K562 (cell line): ENCODE results near the gene PALM3. TPM values are rescaled to one million over a fixed set of nuclear protein-coding genes. Genes with fewer than 3 reads are reported as not detected.

ENCODE experiments used
- ATAC-seq: fragments of 200-7000 bp; cut with Tn5 transposase; 3 replicates; pipeline ENCODE4 v1.9.1; 2020; ENCODE audit warnings: moderate library complexity
- BruUV-seq: library from RNA; stranded (reverse); fragments of 400-500 nt; replicated peaks from 2 replicates; lab custom pipeline; 2021; lab: Mats Ljungman, UMichigan
- CTCF ChIA-PET: fragments of 300-600 bp; formaldehyde crosslinking; extraction: SDS; loops from one replicate; lab custom pipeline; 2021; ENCODE audit warnings: low intra/inter-chr PET ratio; lab: Yijun Ruan, JAX
- POLR2A ChIA-PET: fragments of 300-600, 350-650 bp; sonication (Branson Sonifier 250); formaldehyde crosslinking; extraction: SDS; loops from one replicate; lab custom pipeline; 2021; ENCODE audit warnings: antibody characterized with exemption, inconsistent platforms; lab: Yijun Ruan, JAX
- DNase-seq, 4 experiments: peaks; one replicate each; pipeline versions ENCODE4 v3.0.0 to v3.0.0-alpha.2; 2011 to 2018; ENCODE audit warnings: low spot score in 3 of 4, mixed read lengths in 3 of 4; ENCODE audit errors: extremely low read depth in 1 of 4
- FAIRE-seq: peaks from 2 replicates; lab custom pipeline; 2011; peaks lifted over from hg19 to GRCh38; lab: Jason Lieb, UNC
- H2AFZ ChIP-seq: 2 replicates; pipeline ENCODE4 v1.6.0; 2011; ENCODE audit warnings: low read depth, low read length, control low read depth, inconsistent platforms
- H3K27ac ChIP-seq: fragments of 200-600 bp; 3 replicates; pipeline ENCODE4 v1.8.0; 2011; ENCODE audit warnings: low read depth, mild to moderate bottlenecking, control low read depth, inconsistent platforms, low read length, moderate library complexity, mixed read lengths; ENCODE audit errors: extremely low read depth
- H3K27me3 ChIP-seq, 2 experiments: fragments of 300-600 bp in 1 of 2; 2 replicates in 1 of 2; 3 replicates in 1 of 2; pipeline versions ENCODE4 v1.6.0 to v1.8.0; 2011; ENCODE audit warnings: inconsistent platforms in 2 of 2, low read length in 2 of 2, mild to moderate bottlenecking in 1 of 2, mixed read lengths in 1 of 2, moderate library complexity in 1 of 2; ENCODE audit not compliant: control insufficient read depth in 2 of 2, insufficient read depth in 2 of 2
- H3K36me3 ChIP-seq: fragments of 300-600 bp; 3 replicates; pipeline ENCODE4 v1.8.0; 2011; ENCODE audit warnings: mild to moderate bottlenecking, low read length, inconsistent platforms; ENCODE audit not compliant: control insufficient read depth, insufficient read depth
- H3K4me1 ChIP-seq, 2 experiments: fragments of 200-600 bp in 1 of 2; replicated peaks in 1 of 2; 2 replicates in 1 of 2; 3 replicates in 1 of 2; pipeline versions ENCODE4 v1.5.1 to v1.8.0; 2011; ENCODE audit warnings: inconsistent platforms in 2 of 2, low read length in 2 of 2, mild to moderate bottlenecking in 1 of 2, mixed read lengths in 1 of 2, moderate library complexity in 1 of 2; ENCODE audit not compliant: control insufficient read depth in 2 of 2, insufficient read depth in 2 of 2
- H3K4me2 ChIP-seq: 2 replicates; pipeline ENCODE4 v1.6.1; 2011; ENCODE audit warnings: low read length, control low read depth, inconsistent platforms, mixed read lengths; ENCODE audit not compliant: insufficient read depth
- H3K4me3 ChIP-seq: fragments of 200-600 bp; sonication (generic), shearing (Covaris generic); 2 replicates; pipeline ENCODE4 v1.5.1; 2016; ENCODE audit warnings: control low read depth, inconsistent platforms
- H3K79me2 ChIP-seq: fragments of 200-600 bp; 3 replicates; pipeline ENCODE4 v1.8.0; 2011; ENCODE audit warnings: low read length, inconsistent platforms; ENCODE audit not compliant: control insufficient read depth, insufficient read depth
- H3K9ac ChIP-seq, 2 experiments: 2 replicates each; pipeline versions ENCODE4 v1.6.0 to v1.6.1; 2011; ENCODE audit warnings: low read depth in 2 of 2, low read length in 2 of 2, control low read depth in 1 of 2, inconsistent platforms in 1 of 2, mild to moderate bottlenecking in 1 of 2, mixed read lengths in 1 of 2; ENCODE audit not compliant: insufficient read depth in 1 of 2
- H3K9me1 ChIP-seq: one replicate; pipeline ENCODE4 v1.6.0; 2011; ENCODE audit warnings: inconsistent platforms, mild to moderate bottlenecking, low read length, moderate library complexity; ENCODE audit not compliant: control insufficient read depth, insufficient read depth
- H3K9me3 ChIP-seq: replicated peaks from 2 replicates; pipeline ENCODE4 v1.5.1; 2011; ENCODE audit warnings: low read depth, low read length, inconsistent platforms; ENCODE audit not compliant: control insufficient read depth, insufficient read depth
- H4K20me1 ChIP-seq: replicated peaks from 2 replicates; pipeline ENCODE4 v1.6.1; 2011; ENCODE audit warnings: low read length, inconsistent platforms, mixed read lengths; ENCODE audit not compliant: control insufficient read depth, insufficient read depth
- CSDE1 ChIP-seq, 2 experiments: fragments of 450-650 bp; IDR thresholded peaks; 2 replicates each; pipeline ENCODE4 v1.6.1; 2016; ENCODE audit warnings: mild to moderate bottlenecking in 1 of 2
- KLF13 ChIP-seq: fragments of 450-650 bp; IDR thresholded peaks from 2 replicates; pipeline ENCODE4 v1.6.1; 2016; ENCODE audit warnings: missing genetic modification characterization, low read depth, mild to moderate bottlenecking, missing compliant biosample characterization, moderate library complexity, borderline replicate concordance
- SRSF7 ChIP-seq: fragments of 200-400 bp; formaldehyde crosslinking; optimal IDR thresholded peaks from 2 replicates; pipeline ENCODE3; 2017; ENCODE audit warnings: mild to moderate bottlenecking, low read depth, low read length
- ZBTB12 ChIP-seq: fragments of 250-450 bp; sonication (Bioruptor Pico); IDR thresholded peaks from 2 replicates; pipeline ENCODE4 v1.4.0; 2020
- ZNF764 ChIP-seq: fragments of 250-450 bp; sonication (Bioruptor Pico); IDR thresholded peaks from 2 replicates; pipeline ENCODE4 v1.4.0; 2020; ENCODE audit warnings: low read depth, mild to moderate bottlenecking, moderate library complexity
- WGBS: fragments of 100-300 bp; shearing (Covaris generic); methylation state at CpG from one replicate; pipeline ENCODE4 v1.1.6; 2016; ENCODE audit warnings: low coverage, mixed read lengths; ENCODE audit not compliant: insufficient coverage; ENCODE audit errors: missing lambda C conversion rate; 5-methylcytosine and 5-hydroxymethylcytosine counted together
- in situ Hi-C: fragments of 300-500 bp; cut with MboI; formaldehyde crosslinking; loops from 4 replicates; pipeline ENCODE4 v1.15.0; 2018; ENCODE audit warnings: inconsistent platforms, mixed read lengths
- intact Hi-C: fragments of 100-400 bp; cut with micrococcal nuclease; formaldehyde crosslinking; loops from 2 replicates; pipeline ENCODE4 v1.14.2; 2022
- polyA plus RNA-seq, 8 experiments: library from polyadenylated mRNA; depleted of rRNA in 4 of 8; stranded (reverse) in 5 of 8; unstranded in 3 of 8; fragments of >200 nt; fragmentation: Nextera tagmentation in 2 of 8; fragmentation: Illumina TruSeq in 1 of 8; extraction: Ambion mirVana in 2 of 8; extraction: Trizol in 1 of 8; gene quantifications; 2 replicates each; pipeline versions ENCODE4 v1.2.1 to v1.2.3, GENCODE V29; 2011 to 2014; ENCODE audit warnings: inconsistent platforms in 1 of 8, missing spikeins in 1 of 8
- total RNA-seq, 7 experiments: library from RNA; depleted of rRNA in 6 of 7; stranded (reverse); fragments of >200 nt in 6 of 7; fragmentation: Illumina TruSeq in 2 of 7; extraction: Trizol in 2 of 7; gene quantifications; 2 replicates each; pipeline versions ENCODE4 v1.2.1 to v1.2.3, GENCODE V29; 2011 to 2021; ENCODE audit warnings: low replicate concordance in 1 of 7
- TF ChIP-seq, protein P1 (sequence below): fragments of 250-450 bp; sonication (Bioruptor Pico); IDR thresholded peaks from 2 replicates; pipeline ENCODE4 v1.4.0; 2020
- TF ChIP-seq, protein P2 (sequence below): fragments of 450-650 bp; IDR thresholded peaks from 2 replicates; pipeline ENCODE4 v1.6.1; 2016; ENCODE audit warnings: borderline replicate concordance
- TF ChIP-seq, protein P3 (sequence below), 2 experiments: fragments of 150-350 bp in 1 of 2; IDR thresholded peaks; 2 replicates each; pipeline ENCODE4 v1.6.1; 2012 to 2016; ENCODE audit warnings: low read depth in 2 of 2, low read length in 2 of 2, mild to moderate bottlenecking in 1 of 2, moderate library complexity in 1 of 2

PALM3 gene
- total and polyA plus RNA-seq, 9 of the 15 experiments (the other 6 are each of a cell fraction or from before 2014, with no cell fraction given), result 0.07 to 9.3 (median 3.3) TPM

DNA sequence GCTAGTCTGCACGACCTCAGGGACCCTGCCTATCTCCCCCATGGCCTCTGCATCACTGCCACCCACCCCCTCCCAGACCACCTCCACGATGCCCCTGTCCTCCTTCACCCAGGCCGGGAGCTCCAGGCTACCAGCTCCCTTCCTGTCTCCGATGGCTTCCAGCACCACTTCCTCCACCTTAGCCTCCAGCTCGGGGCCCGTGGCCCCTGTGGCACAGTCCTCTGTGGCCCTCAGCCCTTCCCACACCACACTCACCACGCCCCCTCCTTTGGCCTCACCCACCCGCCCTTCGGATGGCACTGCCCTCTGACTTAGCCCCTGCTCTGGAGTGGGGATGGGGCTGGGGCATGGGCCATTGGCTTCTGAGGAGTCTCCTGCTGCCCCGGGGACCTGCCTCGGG is 7.2 kb downstream of the PALM3 start:
- Histone ChIP-seq H3K9me1 (no peaks in the 10 kb centered on the region), H3K36me3 (peaks cover 11% of the 10 kb centered on the region; the same call in 1 of the 3 replicates), H3K4me3 (no peak overlapping the region), H2AFZ (no peak overlapping the region), H4K20me1 (no peaks in the 10 kb centered on the region), H3K27ac (no peak overlapping the region), H3K4me2 (no peak overlapping the region), H3K79me2 (no peaks in the 10 kb centered on the region), H3K4me1 (peaks cover 16 to 55% of the 10 kb centered on the region in 2 experiments), H3K27me3 (no peaks in the 10 kb centered on the region), H3K9ac (0 out of 4 replicates have a peak overlapping the region, but pooled peaks of 1 of the 2 experiments have one; percentile 57), H3K9me3 (no peaks in the 10 kb centered on the region)
- in situ Hi-C loops, result loop anchor here (25.0 kb wide), 1 partner anchor 467 kb away; no protein-coding TSS in a partner anchor
- DNase-seq (peak in 3 of 4 experiments; percentile 4 to 6 (median 5)), ATAC-seq (no peak), FAIRE-seq (no peak)
- 25% methylated on average over 6 of the region's 11 CpGs for WGBS
- TF ChIP-seq SRSF7 (no peak), ZNF764 (CRISPR knock-in tag) (no peak), ZBTB12 (no peak), CSDE1 (IDR thresholded peaks at IDR 0.05) (no peak), KLF13 (no peak)
- TF ChIP-seq, protein P1, sequence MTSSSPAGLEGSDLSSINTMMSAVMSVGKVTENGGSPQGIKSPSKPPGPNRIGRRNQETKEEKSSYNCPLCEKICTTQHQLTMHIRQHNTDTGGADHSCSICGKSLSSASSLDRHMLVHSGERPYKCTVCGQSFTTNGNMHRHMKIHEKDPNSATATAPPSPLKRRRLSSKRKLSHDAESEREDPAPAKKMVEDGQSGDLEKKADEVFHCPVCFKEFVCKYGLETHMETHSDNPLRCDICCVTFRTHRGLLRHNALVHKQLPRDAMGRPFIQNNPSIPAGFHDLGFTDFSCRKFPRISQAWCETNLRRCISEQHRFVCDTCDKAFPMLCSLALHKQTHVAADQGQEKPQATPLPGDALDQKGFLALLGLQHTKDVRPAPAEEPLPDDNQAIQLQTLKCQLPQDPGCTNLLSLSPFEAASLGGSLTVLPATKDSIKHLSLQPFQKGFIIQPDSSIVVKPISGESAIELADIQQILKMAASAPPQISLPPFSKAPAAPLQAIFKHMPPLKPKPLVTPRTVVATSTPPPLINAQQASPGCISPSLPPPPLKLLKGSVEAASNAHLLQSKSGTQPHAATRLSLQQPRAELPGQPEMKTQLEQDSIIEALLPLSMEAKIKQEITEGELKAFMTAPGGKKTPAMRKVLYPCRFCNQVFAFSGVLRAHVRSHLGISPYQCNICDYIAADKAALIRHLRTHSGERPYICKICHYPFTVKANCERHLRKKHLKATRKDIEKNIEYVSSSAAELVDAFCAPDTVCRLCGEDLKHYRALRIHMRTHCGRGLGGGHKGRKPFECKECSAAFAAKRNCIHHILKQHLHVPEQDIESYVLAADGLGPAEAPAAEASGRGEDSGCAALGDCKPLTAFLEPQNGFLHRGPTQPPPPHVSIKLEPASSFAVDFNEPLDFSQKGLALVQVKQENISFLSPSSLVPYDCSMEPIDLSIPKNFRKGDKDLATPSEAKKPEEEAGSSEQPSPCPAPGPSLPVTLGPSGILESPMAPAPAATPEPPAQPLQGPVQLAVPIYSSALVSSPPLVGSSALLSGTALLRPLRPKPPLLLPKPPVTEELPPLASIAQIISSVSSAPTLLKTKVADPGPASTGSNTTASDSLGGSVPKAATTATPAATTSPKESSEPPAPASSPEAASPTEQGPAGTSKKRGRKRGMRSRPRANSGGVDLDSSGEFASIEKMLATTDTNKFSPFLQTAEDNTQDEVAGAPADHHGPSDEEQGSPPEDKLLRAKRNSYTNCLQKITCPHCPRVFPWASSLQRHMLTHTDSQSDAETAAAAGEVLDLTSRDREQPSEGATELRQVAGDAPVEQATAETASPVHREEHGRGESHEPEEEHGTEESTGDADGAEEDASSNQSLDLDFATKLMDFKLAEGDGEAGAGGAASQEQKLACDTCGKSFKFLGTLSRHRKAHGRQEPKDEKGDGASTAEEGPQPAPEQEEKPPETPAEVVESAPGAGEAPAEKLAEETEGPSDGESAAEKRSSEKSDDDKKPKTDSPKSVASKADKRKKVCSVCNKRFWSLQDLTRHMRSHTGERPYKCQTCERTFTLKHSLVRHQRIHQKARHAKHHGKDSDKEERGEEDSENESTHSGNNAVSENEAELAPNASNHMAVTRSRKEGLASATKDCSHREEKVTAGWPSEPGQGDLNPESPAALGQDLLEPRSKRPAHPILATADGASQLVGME (CRISPR knock-in tag), result no peak
- TF ChIP-seq, protein P2, sequence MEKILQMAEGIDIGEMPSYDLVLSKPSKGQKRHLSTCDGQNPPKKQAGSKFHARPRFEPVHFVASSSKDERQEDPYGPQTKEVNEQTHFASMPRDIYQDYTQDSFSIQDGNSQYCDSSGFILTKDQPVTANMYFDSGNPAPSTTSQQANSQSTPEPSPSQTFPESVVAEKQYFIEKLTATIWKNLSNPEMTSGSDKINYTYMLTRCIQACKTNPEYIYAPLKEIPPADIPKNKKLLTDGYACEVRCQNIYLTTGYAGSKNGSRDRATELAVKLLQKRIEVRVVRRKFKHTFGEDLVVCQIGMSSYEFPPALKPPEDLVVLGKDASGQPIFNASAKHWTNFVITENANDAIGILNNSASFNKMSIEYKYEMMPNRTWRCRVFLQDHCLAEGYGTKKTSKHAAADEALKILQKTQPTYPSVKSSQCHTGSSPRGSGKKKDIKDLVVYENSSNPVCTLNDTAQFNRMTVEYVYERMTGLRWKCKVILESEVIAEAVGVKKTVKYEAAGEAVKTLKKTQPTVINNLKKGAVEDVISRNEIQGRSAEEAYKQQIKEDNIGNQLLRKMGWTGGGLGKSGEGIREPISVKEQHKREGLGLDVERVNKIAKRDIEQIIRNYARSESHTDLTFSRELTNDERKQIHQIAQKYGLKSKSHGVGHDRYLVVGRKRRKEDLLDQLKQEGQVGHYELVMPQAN, result no peak
- TF ChIP-seq, protein P3, sequence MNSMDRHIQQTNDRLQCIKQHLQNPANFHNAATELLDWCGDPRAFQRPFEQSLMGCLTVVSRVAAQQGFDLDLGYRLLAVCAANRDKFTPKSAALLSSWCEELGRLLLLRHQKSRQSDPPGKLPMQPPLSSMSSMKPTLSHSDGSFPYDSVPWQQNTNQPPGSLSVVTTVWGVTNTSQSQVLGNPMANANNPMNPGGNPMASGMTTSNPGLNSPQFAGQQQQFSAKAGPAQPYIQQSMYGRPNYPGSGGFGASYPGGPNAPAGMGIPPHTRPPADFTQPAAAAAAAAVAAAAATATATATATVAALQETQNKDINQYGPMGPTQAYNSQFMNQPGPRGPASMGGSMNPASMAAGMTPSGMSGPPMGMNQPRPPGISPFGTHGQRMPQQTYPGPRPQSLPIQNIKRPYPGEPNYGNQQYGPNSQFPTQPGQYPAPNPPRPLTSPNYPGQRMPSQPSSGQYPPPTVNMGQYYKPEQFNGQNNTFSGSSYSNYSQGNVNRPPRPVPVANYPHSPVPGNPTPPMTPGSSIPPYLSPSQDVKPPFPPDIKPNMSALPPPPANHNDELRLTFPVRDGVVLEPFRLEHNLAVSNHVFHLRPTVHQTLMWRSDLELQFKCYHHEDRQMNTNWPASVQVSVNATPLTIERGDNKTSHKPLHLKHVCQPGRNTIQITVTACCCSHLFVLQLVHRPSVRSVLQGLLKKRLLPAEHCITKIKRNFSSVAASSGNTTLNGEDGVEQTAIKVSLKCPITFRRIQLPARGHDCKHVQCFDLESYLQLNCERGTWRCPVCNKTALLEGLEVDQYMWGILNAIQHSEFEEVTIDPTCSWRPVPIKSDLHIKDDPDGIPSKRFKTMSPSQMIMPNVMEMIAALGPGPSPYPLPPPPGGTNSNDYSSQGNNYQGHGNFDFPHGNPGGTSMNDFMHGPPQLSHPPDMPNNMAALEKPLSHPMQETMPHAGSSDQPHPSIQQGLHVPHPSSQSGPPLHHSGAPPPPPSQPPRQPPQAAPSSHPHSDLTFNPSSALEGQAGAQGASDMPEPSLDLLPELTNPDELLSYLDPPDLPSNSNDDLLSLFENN (IDR thresholded peaks at IDR 0.05; ENCODE audit: low read depth in 2 of 2, low read length in 2 of 2), result no peak
- ChIA-PET CTCF (no interaction called here), POLR2A (no interaction called here)
- intact Hi-C loops, result no loop called here
- BruUV-seq, result no TSS peak
